ENCODE results near the gene ARFGEF2. TPM values are rescaled to one million over a fixed set of nuclear protein-coding genes. Genes with fewer than 3 reads are reported as not detected.

ARFGEF2 gene
- total and polyA plus RNA-seq, 2 donors (not counting 3 experiments of a cell fraction or from before 2014, with no cell fraction given), result 12.7 to 32.6 TPM

DNA sequence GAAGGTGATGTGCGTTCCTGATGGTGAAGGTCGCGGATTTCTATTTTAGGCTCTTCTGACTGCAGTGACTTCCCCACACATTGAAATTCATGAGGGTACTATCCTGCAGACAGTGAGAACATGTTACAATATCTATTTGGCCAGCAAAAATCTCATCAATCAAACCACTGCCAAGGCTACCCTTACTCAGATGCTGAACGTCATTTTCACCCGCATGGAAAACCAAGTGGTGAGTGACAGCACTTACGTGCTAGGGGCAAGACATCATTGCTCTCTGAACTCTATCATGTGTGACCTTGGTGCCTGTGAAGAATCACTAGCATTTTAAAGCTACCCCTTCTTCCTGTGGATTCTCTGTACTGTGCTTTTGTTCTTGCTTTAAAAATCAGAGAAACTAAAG is 31.1 kb downstream of the ARFGEF2 start:
- H3K9me1 ChIP-seq (replicated peaks; ENCODE audit: control insufficient read depth, extremely low read depth, insufficient read depth, low read length), result no peaks in the 10 kb centered on the region
- intact Hi-C loops (cut with micrococcal nuclease) (no loop called here), dilution Hi-C loops (cut with MboI; ENCODE audit: extremely low pct_ligation_motif_present, low sequenced_read_pairs) (no loop called here)
- TF ChIP-seq JUN (IDR thresholded peaks at IDR 0.05; ENCODE audit: borderline replicate concordance, insufficient read depth, insufficient read length, low read depth), result no peak
- no peak for TF ChIP-seq POLR2AphosphoS5 (IDR thresholded peaks at IDR 0.05; ENCODE audit: insufficient read depth, low read depth, low read length)
- TF ChIP-seq GATA2 (IDR thresholded peaks at IDR 0.05; ENCODE audit: insufficient read depth, insufficient read length, low read depth, low read length), result no peak
- no peak for TF ChIP-seq MYC (IDR thresholded peaks at IDR 0.05; ENCODE audit: low read depth, low read length)
- no peak overlapping the region for H3K4me2 ChIP-seq (ENCODE audit: insufficient read depth, low read length)
- no peaks in the 10 kb centered on the region for H3K9me3 ChIP-seq (replicated peaks; ENCODE audit: control insufficient read depth, insufficient read depth, low read length)
- no peak overlapping the region for H2AFZ ChIP-seq (ENCODE audit: low read depth, low read length)
- no peak overlapping the region for H3K4me3 ChIP-seq (replicated peaks in 1 of 3; ENCODE audit: insufficient read depth in 1 of 3, low read depth in 1 of 3, low read length in 3 of 3)
- ChIA-PET CTCF (interaction anchor here (0.6 to 0.7 kb wide), 3 partner anchors 13 to 189 kb away, joined by 3 read pairs; no protein-coding TSS in a partner anchor), POLR2A (no interaction called here)
- BruUV-seq (replicated peaks), result no TSS peak
- no peak overlapping the region for H3K27ac ChIP-seq (ENCODE audit: insufficient read depth, low read depth, low read length)
- H3K4me1 ChIP-seq (ENCODE audit: control insufficient read depth, extremely low read depth, insufficient read depth, low read length), result peaks cover 10% of the 10 kb centered on the region
- peaks cover 9 to 29% of the 10 kb centered on the region in 2 experiments for H3K36me3 ChIP-seq (ENCODE audit: control insufficient read depth in 2 of 2, extremely low read depth in 1 of 2, insufficient read depth in 2 of 2, low read length in 2 of 2)
- H3K27me3 ChIP-seq (ENCODE audit: control insufficient read depth in 2 of 2, insufficient read depth in 2 of 2, low read length in 2 of 2), result no peaks in the 10 kb centered on the region
- no peak overlapping the region for H3K9ac ChIP-seq (replicated peaks; ENCODE audit: extremely low read depth, insufficient read depth, low read length)
- peaks cover 2% of the 10 kb centered on the region for H3K79me2 ChIP-seq (ENCODE audit: control insufficient read depth, insufficient read depth, low read length)
- DNase-seq (ENCODE audit: low read depth, low spot score), result no peak
- H4K20me1 ChIP-seq (replicated peaks; ENCODE audit: control insufficient read depth, extremely low read depth, insufficient read depth, low read length), result no peaks in the 10 kb centered on the region
- no peak for FAIRE-seq

DNA sequence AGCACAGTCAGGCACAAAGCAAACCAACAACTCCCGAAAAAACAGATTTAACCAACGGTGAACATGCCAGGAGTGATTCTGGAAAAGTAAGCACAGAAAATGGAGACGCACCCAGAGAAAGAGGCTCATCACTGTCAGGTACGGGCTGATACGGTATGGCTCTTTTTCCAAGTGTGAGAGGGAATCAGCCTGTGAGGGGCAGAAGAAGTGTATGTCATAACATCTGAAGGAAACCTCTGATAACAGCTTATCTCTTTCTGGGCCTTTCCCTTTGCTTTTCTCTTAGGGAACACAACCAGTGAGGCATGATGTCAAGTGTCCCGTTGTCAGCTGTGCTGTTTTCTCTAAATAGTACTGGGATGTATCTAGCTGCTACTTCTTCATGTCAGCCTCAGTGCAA is 32.1 kb downstream of the ARFGEF2 start:
- no TSS peak for BruUV-seq (replicated peaks)
- POLR2A ChIA-PET, result no interaction called here
- dilution Hi-C loops (cut with MboI; ENCODE audit: extremely low pct_ligation_motif_present, low sequenced_read_pairs), result no loop called here

More for the DNA sequence above, 32.1 kb downstream of the ARFGEF2 start:
- Histone ChIP-seq H2AFZ (ENCODE audit: low read depth, low read length) (no peak overlapping the region), H3K27ac (ENCODE audit: insufficient read depth, low read depth, low read length) (no peak overlapping the region), H3K9me1 (replicated peaks; ENCODE audit: control insufficient read depth, extremely low read depth, insufficient read depth, low read length) (no peaks in the 10 kb centered on the region), H3K79me2 (ENCODE audit: control insufficient read depth, insufficient read depth, low read length) (peaks cover under 1% of the 10 kb centered on the region), H4K20me1 (replicated peaks; ENCODE audit: control insufficient read depth, extremely low read depth, insufficient read depth, low read length) (no peaks in the 10 kb centered on the region), H3K4me3 (replicated peaks in 1 of 3; ENCODE audit: insufficient read depth in 1 of 3, low read depth in 1 of 3, low read length in 3 of 3) (no peak overlapping the region), H3K27me3 (ENCODE audit: control insufficient read depth in 2 of 2, insufficient read depth in 2 of 2, low read length in 2 of 2) (no peaks in the 10 kb centered on the region), H3K9me3 (replicated peaks; ENCODE audit: control insufficient read depth, insufficient read depth, low read length) (no peaks in the 10 kb centered on the region), H3K4me2 (ENCODE audit: insufficient read depth, low read length) (no peak overlapping the region), H3K9ac (replicated peaks; ENCODE audit: extremely low read depth, insufficient read depth, low read length) (no peak overlapping the region), H3K4me1 (ENCODE audit: control insufficient read depth, extremely low read depth, insufficient read depth, low read length) (peaks cover 10% of the 10 kb centered on the region), H3K36me3 (ENCODE audit: control insufficient read depth in 2 of 2, extremely low read depth in 1 of 2, insufficient read depth in 2 of 2, low read length in 2 of 2) (peaks cover 10 to 25% of the 10 kb centered on the region in 2 experiments)
- DNase-seq (ENCODE audit: low read depth, low spot score) (no peak), FAIRE-seq (no peak)
- CTCF ChIA-PET, result no interaction called here
- TF ChIP-seq FOS (IDR thresholded peaks at IDR 0.05; ENCODE audit: borderline replicate concordance, insufficient read depth, low read length) (no peak), JUN (IDR thresholded peaks at IDR 0.05; ENCODE audit: borderline replicate concordance, insufficient read depth, insufficient read length, low read depth) (no peak), EZH2 (IDR thresholded peaks at IDR 0.05; ENCODE audit: borderline replicate concordance, low read depth, low read length, severe bottlenecking) (no peak), GATA2 (IDR thresholded peaks at IDR 0.05; ENCODE audit: insufficient read depth, insufficient read length, low read depth, low read length) (no peak), POLR2AphosphoS5 (IDR thresholded peaks at IDR 0.05; ENCODE audit: insufficient read depth, low read depth, low read length) (no peak), POLR2A (IDR thresholded peaks at IDR 0.05; ENCODE audit: low read depth, low read length) (no peak), MYC (IDR thresholded peaks at IDR 0.05; ENCODE audit: low read depth, low read length) (no peak)
- TF ChIP-seq, protein P1, sequence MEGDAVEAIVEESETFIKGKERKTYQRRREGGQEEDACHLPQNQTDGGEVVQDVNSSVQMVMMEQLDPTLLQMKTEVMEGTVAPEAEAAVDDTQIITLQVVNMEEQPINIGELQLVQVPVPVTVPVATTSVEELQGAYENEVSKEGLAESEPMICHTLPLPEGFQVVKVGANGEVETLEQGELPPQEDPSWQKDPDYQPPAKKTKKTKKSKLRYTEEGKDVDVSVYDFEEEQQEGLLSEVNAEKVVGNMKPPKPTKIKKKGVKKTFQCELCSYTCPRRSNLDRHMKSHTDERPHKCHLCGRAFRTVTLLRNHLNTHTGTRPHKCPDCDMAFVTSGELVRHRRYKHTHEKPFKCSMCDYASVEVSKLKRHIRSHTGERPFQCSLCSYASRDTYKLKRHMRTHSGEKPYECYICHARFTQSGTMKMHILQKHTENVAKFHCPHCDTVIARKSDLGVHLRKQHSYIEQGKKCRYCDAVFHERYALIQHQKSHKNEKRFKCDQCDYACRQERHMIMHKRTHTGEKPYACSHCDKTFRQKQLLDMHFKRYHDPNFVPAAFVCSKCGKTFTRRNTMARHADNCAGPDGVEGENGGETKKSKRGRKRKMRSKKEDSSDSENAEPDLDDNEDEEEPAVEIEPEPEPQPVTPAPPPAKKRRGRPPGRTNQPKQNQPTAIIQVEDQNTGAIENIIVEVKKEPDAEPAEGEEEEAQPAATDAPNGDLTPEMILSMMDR (IDR thresholded peaks at IDR 0.05; ENCODE audit: extremely low read depth in 1 of 2, insufficient read depth in 1 of 2, low read depth in 1 of 2, low read length in 2 of 2), result no peak
- TF ChIP-seq, protein P2, sequence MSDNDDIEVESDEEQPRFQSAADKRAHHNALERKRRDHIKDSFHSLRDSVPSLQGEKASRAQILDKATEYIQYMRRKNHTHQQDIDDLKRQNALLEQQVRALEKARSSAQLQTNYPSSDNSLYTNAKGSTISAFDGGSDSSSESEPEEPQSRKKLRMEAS (IDR thresholded peaks at IDR 0.05; ENCODE audit: insufficient read depth, insufficient read length), result no peak
- intact Hi-C loops (cut with micrococcal nuclease), result no loop called here
